RWPE2 (cell line): Measurements from ENCODE around the gene PIEZO1.

ENCODE experiments used
- ATAC-seq: fragments of 200-7000 bp; cut with Tn5 transposase; 3 replicates; pipeline ENCODE4 v1.9.1; 2021; ENCODE audit warnings: low read depth
- DNase-seq: peaks from one replicate; pipeline ENCODE4 v3.0.0-alpha.2; 2020; ENCODE audit warnings: low spot score
- H3K27ac ChIP-seq: fragments of 450-650 bp; 2 replicates; pipeline ENCODE4 v1.5.1; 2017; ENCODE audit warnings: mild to moderate bottlenecking; ENCODE audit not compliant: poor library complexity, severe bottlenecking
- H3K27me3 ChIP-seq: fragments of 250-450 bp; sonication (Bioruptor Pico); 2 replicates; pipeline ENCODE4 v1.5.1; 2021; ENCODE audit warnings: mild to moderate bottlenecking, moderate library complexity; ENCODE audit not compliant: insufficient read depth, poor library complexity, severe bottlenecking
- H3K36me3 ChIP-seq: fragments of 250-450 bp; sonication (Bioruptor Pico); 2 replicates; pipeline ENCODE4 v1.5.1; 2020; ENCODE audit warnings: low read depth, mild to moderate bottlenecking, moderate library complexity
- H3K4me1 ChIP-seq: fragments of 250-450 bp; sonication (Bioruptor Pico); 2 replicates; pipeline ENCODE4 v1.5.1; 2021; ENCODE audit warnings: mild to moderate bottlenecking, moderate library complexity; ENCODE audit not compliant: insufficient read depth, poor library complexity, severe bottlenecking
- H3K4me3 ChIP-seq: fragments of 250-450 bp; sonication (Bioruptor Pico); 2 replicates; pipeline ENCODE4 v1.5.1; 2021; ENCODE audit warnings: mild to moderate bottlenecking, moderate library complexity; ENCODE audit not compliant: severe bottlenecking
- H3K9me3 ChIP-seq: fragments of 250-450 bp; sonication (Bioruptor Pico); 2 replicates; pipeline ENCODE4 v1.5.1; 2021; ENCODE audit warnings: mild to moderate bottlenecking, moderate library complexity; ENCODE audit not compliant: severe bottlenecking
- CTCF ChIP-seq: fragments of 450-650 bp; IDR thresholded peaks from one replicate; pipeline ENCODE4 v1.5.1; 2017; ENCODE audit warnings: mild to moderate bottlenecking, moderate library complexity; ENCODE audit not compliant: poor library complexity, severe bottlenecking

The PIEZO1 gene

GRCh38 chr16:88819126-88819525 is 34.1 kb upstream of the PIEZO1 start:
- Histone ChIP-seq H3K27me3 (no peaks in the 10 kb centered on the region), H3K4me1 (no peaks in the 10 kb centered on the region), H3K4me3 (no peak overlapping the region), H3K36me3 (no peaks in the 10 kb centered on the region), H3K27ac (no peak overlapping the region), H3K9me3 (no peaks in the 10 kb centered on the region)
- no peak for TF ChIP-seq CTCF
- no peak for ATAC-seq
- DNase-seq: no peak

- ATAC-seq (no peak), DNase-seq (no peak)
- no peaks in the 10 kb centered on the region for H3K4me1 ChIP-seq
- no peaks in the 10 kb centered on the region for H3K27me3 ChIP-seq
- H3K27ac ChIP-seq: no peak overlapping the region
- no peaks in the 10 kb centered on the region for H3K9me3 ChIP-seq
- no peak for TF ChIP-seq CTCF
- no peaks in the 10 kb centered on the region for H3K36me3 ChIP-seq
- H3K4me3 ChIP-seq: no peak overlapping the region
Measured at GRCh38 chr16:88818575-88818874, 33.5 kb upstream of the PIEZO1 start.

GRCh38 chr16:88817785-88818574 is 33.0 kb upstream of the PIEZO1 start:
- Histone ChIP-seq H3K4me3 (no peak overlapping the region), H3K4me1 (no peaks in the 10 kb centered on the region), H3K9me3 (no peaks in the 10 kb centered on the region), H3K36me3 (no peaks in the 10 kb centered on the region), H3K27me3 (no peaks in the 10 kb centered on the region), H3K27ac (no peak overlapping the region)
- ATAC-seq: no peak; the same call in 2 of the 3 replicates
- no peak for DNase-seq
- TF ChIP-seq CTCF: no peak

GRCh38 chr16:88816736-88817535 is 31.9 kb upstream of the PIEZO1 start:
- TF ChIP-seq CTCF: no peak
- no peak overlapping the region for H3K27ac ChIP-seq
- no peaks in the 10 kb centered on the region for H3K27me3 ChIP-seq
- no peaks in the 10 kb centered on the region for H3K4me1 ChIP-seq
- ATAC-seq (no peak), DNase-seq (no peak)
- H3K9me3 ChIP-seq: no peaks in the 10 kb centered on the region
- no peak overlapping the region for H3K4me3 ChIP-seq
- H3K36me3 ChIP-seq: no peaks in the 10 kb centered on the region
